Lower leg skin (tissue), 3 donors: ENCODE measurements around the gene ZNF32.

Experiments
- POLR2A ChIP-seq, 2 donors: fragments of 450-650 bp; IDR thresholded peaks; one replicate each; pipeline ENCODE4 v1.6.1; 2016 to 2017; ENCODE audit warnings: antibody characterized with exemption in 2 of 2, mild to moderate bottlenecking in 1 of 2, moderate library complexity in 1 of 2
- TF ChIP-seq, protein P1 (sequence below), 3 donors: fragments of 450-650 bp; IDR thresholded peaks; one replicate each; pipeline ENCODE4 v1.5.1; 2016; ENCODE audit warnings: antibody characterized with exemption in 3 of 3, mild to moderate bottlenecking in 3 of 3, moderate library complexity in 2 of 3

DNA sequence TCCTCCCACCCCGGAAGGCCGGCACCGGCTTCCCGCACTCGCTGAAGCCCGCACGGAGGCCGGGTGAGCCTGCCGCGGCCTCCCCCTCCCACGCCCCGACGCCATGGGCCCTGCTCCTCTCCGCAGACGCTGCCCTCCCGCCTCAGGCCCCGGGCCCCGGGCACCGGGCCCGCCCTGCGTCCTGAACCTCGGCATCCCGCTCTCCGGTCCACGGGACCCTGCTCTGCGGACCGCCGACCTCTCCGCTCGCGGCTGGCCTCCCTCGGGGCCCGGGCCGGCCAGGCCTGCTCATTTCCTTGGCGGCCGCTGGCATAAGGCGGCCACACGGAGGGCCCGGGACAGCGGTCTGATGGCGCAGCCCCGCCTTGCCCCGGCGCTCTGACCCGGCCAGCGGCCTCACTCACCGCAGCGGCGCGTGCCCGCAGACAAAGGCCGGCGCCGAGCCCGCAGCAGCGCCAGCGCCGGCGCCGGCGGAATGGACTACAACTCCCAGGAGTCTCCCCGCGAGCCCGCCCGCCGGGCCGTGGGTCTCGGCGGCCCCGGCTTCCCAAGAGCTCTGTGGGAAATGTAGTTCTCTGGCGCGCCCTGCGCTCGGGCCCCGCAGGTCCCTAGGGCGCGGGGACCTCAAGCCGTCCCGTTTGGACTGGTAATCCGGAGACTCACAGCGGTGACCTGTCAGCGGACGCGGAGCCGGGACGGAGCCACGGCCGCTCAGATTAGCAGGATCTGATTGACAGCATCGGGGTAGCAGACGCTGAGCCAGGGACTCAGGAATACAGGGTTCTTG is at the start of gene ZNF32:
- TF ChIP-seq, protein P1, sequence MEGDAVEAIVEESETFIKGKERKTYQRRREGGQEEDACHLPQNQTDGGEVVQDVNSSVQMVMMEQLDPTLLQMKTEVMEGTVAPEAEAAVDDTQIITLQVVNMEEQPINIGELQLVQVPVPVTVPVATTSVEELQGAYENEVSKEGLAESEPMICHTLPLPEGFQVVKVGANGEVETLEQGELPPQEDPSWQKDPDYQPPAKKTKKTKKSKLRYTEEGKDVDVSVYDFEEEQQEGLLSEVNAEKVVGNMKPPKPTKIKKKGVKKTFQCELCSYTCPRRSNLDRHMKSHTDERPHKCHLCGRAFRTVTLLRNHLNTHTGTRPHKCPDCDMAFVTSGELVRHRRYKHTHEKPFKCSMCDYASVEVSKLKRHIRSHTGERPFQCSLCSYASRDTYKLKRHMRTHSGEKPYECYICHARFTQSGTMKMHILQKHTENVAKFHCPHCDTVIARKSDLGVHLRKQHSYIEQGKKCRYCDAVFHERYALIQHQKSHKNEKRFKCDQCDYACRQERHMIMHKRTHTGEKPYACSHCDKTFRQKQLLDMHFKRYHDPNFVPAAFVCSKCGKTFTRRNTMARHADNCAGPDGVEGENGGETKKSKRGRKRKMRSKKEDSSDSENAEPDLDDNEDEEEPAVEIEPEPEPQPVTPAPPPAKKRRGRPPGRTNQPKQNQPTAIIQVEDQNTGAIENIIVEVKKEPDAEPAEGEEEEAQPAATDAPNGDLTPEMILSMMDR (IDR thresholded peaks at IDR 0.05) = no peak
- no peak for TF ChIP-seq POLR2A (IDR thresholded peaks at IDR 0.05)
